ENCODE results near the gene DNAJC18. TPM values are rescaled to one million over a fixed set of nuclear protein-coding genes. Genes with fewer than 3 reads are reported as not detected.
A peak's percentile ranks its signal among the peaks of the same experiment; 100 is the strongest.

The DNAJC18 gene
- total RNA-seq, 3 donors from 2014 or later: 5.4 to 9.5 (median 7.6) TPM

DNA sequence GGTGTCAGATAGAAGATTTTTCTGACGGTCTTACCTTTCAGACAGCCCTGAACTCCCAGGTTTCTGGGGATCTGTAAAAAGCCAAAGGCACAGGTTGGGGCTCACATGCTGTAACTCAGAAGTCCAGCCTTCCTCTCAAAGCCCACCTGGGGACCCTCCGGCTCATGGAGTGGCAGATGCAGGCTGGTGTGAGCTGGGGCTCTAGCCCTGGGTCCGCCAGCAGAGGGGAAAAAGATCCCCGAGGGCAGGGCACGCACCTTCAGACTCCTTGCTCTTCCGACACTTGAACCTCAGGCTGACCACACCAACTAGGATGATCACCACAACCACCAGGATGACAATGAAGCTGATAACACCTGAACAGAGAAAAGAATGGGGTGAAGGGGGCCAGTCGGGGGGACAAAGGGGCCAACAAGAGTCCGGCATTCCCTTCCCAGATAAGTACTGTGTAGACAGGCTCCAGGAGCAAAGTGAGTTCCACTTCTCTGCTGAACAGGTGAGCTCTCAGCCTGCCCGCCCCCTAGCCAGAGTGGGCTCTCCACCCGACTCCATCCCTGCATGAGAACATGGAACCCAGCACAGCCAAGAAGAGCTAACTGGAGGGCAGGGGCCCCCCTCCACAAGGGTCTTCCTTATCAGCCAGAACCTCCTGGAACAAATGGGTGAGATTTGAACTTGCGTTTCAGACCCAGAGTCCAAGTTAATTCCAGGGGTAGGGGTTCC, 15.4 kb upstream of the DNAJC18 start:
- no peaks in the 10 kb centered on the region for H3K27me3 ChIP-seq
- no peaks in the 10 kb centered on the region for H3K4me1 ChIP-seq
- no peaks in the 10 kb centered on the region for H3K36me3 ChIP-seq
- H3K4me3 ChIP-seq: no peak overlapping the region
- no peak for TF ChIP-seq POLR2A (IDR thresholded peaks at IDR 0.05)
- TF ChIP-seq POLR2AphosphoS5 (IDR thresholded peaks at IDR 0.05): no peak
- TF ChIP-seq, protein P1, sequence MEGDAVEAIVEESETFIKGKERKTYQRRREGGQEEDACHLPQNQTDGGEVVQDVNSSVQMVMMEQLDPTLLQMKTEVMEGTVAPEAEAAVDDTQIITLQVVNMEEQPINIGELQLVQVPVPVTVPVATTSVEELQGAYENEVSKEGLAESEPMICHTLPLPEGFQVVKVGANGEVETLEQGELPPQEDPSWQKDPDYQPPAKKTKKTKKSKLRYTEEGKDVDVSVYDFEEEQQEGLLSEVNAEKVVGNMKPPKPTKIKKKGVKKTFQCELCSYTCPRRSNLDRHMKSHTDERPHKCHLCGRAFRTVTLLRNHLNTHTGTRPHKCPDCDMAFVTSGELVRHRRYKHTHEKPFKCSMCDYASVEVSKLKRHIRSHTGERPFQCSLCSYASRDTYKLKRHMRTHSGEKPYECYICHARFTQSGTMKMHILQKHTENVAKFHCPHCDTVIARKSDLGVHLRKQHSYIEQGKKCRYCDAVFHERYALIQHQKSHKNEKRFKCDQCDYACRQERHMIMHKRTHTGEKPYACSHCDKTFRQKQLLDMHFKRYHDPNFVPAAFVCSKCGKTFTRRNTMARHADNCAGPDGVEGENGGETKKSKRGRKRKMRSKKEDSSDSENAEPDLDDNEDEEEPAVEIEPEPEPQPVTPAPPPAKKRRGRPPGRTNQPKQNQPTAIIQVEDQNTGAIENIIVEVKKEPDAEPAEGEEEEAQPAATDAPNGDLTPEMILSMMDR (IDR thresholded peaks at IDR 0.05): no peak
- no peak overlapping the region for H3K27ac ChIP-seq
- intact Hi-C loops (cut with DNase I; ENCODE audit: low total_unique reads): no loop called here
- no peak for DNase-seq (ENCODE audit: low spot score in 2 of 2)
- no peaks in the 10 kb centered on the region for H3K9me3 ChIP-seq

DNA sequence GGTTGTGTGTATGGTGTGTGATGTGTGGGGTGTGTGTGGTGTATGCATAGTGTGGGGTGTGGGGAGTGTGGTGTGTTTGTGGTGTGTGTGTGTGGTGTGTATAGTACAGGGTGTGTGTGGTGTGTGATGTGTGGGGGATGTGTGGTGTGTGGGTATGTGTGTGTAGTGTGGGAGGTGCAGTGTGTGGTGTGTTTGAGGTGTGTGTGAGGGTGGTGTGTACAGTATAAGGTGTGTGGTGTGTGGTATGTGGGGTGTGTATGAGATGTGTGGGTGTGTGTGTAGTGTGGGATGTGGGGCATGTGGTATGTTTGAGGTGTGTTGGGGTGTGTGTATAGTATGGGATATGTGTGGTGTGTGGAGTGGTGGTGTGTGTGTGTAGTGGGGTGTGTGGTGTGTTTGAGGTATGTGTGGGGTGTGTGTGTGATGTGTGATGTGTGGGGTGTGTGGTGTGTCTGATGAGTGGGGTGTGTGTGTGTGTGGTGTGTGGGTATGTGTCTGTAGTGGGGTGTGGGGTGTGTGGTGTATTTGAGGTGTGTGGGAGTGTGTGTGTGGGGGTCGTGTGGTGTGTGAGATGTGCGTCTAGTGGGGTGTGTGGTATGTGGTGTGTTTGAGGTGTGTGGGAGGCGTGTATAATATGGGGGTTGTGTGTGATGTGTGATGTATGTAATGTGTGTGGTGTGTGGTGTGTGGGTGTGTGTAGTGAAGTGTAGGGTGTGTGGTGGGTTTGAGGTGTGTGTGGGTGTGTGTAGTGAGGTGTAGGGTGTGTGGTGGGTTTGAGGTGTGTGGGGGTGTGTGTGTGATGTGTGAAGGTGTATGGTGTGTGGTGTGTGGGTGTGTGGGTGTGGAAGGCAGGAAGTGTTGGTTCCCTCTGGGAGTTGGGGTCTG, 14.6 kb upstream of the DNAJC18 start:
- no peaks in the 10 kb centered on the region for H3K36me3 ChIP-seq
- no peak overlapping the region for H3K4me3 ChIP-seq
- DNase-seq (ENCODE audit: low spot score in 2 of 2): peak in 1 of 2 donors; percentile 1
- H3K27me3 ChIP-seq: no peaks in the 10 kb centered on the region
- no peak overlapping the region for H3K27ac ChIP-seq
- no peaks in the 10 kb centered on the region for H3K4me1 ChIP-seq
- TF ChIP-seq, protein P1 (IDR thresholded peaks at IDR 0.05): no peak
- no peak for TF ChIP-seq POLR2A (IDR thresholded peaks at IDR 0.05)
- TF ChIP-seq POLR2AphosphoS5 (IDR thresholded peaks at IDR 0.05): no peak
- no peaks in the 10 kb centered on the region for H3K9me3 ChIP-seq
- intact Hi-C loops (cut with DNase I; ENCODE audit: low total_unique reads): no loop called here

DNA sequence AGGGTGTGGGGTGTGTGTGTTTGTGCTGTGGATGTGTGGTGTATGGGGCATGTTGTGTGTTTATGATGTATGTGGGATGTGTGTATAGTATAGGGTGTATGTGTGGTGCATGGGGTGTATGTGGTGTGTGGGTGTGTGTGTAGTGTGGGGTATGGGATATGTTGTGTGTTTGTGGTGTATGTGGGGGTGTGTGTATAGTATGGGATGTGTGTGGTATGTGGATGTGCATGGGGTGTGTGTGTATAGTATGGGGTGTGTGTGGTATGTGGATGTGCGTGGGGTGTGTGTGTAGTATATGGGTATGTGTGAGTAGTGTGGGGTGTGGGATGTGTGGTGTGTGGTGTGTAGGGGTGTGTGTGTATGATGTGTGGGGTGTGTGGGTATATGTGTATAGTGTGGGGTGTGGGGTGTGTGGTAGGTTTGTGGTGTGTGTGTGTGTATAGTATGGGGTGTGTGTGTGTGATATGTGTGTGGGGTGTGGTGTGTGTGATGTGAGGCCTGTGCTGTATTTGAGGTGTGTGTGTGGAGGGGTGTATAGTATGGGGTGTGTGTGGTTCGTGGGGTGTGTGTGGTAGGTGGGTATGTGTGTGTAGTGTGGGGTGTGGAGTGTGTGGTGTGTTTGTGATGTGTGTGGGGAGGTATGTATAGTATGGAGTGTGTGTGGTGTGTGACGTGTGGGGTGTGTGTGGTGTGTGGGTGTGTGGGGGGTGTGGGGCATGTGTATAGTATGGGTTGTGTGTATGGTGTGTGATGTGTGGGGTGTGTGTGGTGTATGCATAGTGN, 12.7 kb upstream of the DNAJC18 start:
- Histone ChIP-seq H3K9me3 (no peaks in the 10 kb centered on the region), H3K4me1 (no peaks in the 10 kb centered on the region), H3K27ac (no peak overlapping the region), H3K36me3 (no peaks in the 10 kb centered on the region), H3K4me3 (no peak overlapping the region), H3K27me3 (no peaks in the 10 kb centered on the region)
- TF ChIP-seq POLR2AphosphoS5 (IDR thresholded peaks at IDR 0.05): no peak
- TF ChIP-seq POLR2A (IDR thresholded peaks at IDR 0.05): no peak
- TF ChIP-seq, protein P1 (IDR thresholded peaks at IDR 0.05): no peak
- intact Hi-C loops (cut with DNase I; ENCODE audit: low total_unique reads): no loop called here
- no peak for DNase-seq (ENCODE audit: low spot score in 2 of 2)

DNA sequence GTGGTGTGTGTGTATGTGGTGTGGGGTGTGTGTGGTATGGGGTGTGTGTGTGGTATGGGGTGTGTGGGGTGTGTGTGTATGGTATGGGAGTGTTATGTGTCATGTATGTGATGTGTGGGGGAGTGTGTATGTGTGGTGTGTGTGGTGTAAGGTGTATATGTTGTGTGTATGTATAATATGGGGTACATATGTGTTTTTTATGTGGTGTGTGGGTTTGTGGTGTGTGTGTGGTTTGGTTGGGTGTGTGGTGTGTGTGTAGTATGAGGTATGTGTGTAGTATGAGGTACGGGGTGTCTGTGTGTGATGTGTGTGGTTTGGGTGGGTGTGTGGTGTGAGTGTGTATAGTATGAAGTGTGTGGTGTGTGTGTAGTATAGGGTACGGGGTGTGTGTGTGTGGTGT, 11.9 kb upstream of the DNAJC18 start:
- intact Hi-C loops (cut with DNase I; ENCODE audit: low total_unique reads): no loop called here
- Histone ChIP-seq H3K4me1 (no peaks in the 10 kb centered on the region), H3K36me3 (no peaks in the 10 kb centered on the region), H3K9me3 (no peaks in the 10 kb centered on the region), H3K27me3 (no peaks in the 10 kb centered on the region), H3K4me3 (no peak overlapping the region), H3K27ac (no peak overlapping the region)
- TF ChIP-seq POLR2A (IDR thresholded peaks at IDR 0.05) (no peak), POLR2AphosphoS5 (IDR thresholded peaks at IDR 0.05) (no peak)
- TF ChIP-seq, protein P1 (IDR thresholded peaks at IDR 0.05): no peak
- DNase-seq (ENCODE audit: low spot score in 2 of 2): no peak

Measured in breast epithelium (tissue), 4 donors.